DLD1 (cell line): ENCODE measurements around the gene ANO7.

Experiments
- in situ Hi-C: cut with HindIII; loops from 2 replicates; pipeline ENCODE4 v1.10.0; 2017; ENCODE audit warnings: low sequenced_read_pairs

ANO7 gene

GRCh38 chr2:241226723-241227572, 38.5 kb downstream of the ANO7 start:
- in situ Hi-C loops = no loop called here

- in situ Hi-C loops = no loop called here
Measured at GRCh38 chr2:241227594-241227993, 39.1 kb downstream of the ANO7 start.

GRCh38 chr2:241228081-241228859, 39.8 kb downstream of the ANO7 start:
- in situ Hi-C loops = no loop called here

GRCh38 chr2:241228860-241229516, 40.5 kb downstream of the ANO7 start:
- in situ Hi-C loops = no loop called here

- in situ Hi-C loops = no loop called here
Measured at GRCh38 chr2:241229563-241230401, 41.3 kb downstream of the ANO7 start.

GRCh38 chr2:241230435-241230834, 42.0 kb downstream of the ANO7 start:
- in situ Hi-C loops = no loop called here

- in situ Hi-C loops = no loop called here
Measured at GRCh38 chr2:241232736-241233575, 44.5 kb downstream of the ANO7 start.

GRCh38 chr2:241234066-241234790, 45.8 kb downstream of the ANO7 start:
- in situ Hi-C loops = no loop called here

- in situ Hi-C loops = no loop called here
Measured at GRCh38 chr2:241234962-241235740, 46.7 kb downstream of the ANO7 start.

- in situ Hi-C loops = no loop called here
Measured at GRCh38 chr2:241235859-241236593, 47.5 kb downstream of the ANO7 start.

- in situ Hi-C loops = no loop called here
Measured at GRCh38 chr2:241237047-241237446, 48.6 kb downstream of the ANO7 start.

- in situ Hi-C loops = no loop called here
Measured at GRCh38 chr2:241237949-241238371, 49.5 kb downstream of the ANO7 start.

GRCh38 chr2:241238693-241239198, 50.3 kb downstream of the ANO7 start:
- in situ Hi-C loops = no loop called here

- in situ Hi-C loops = no loop called here
Measured at GRCh38 chr2:241239552-241240202, 51.2 kb downstream of the ANO7 start.

- in situ Hi-C loops = no loop called here
Measured at GRCh38 chr2:241240320-241241004, 52.0 kb downstream of the ANO7 start.

- in situ Hi-C loops = no loop called here
Measured at GRCh38 chr2:241241669-241242068, 53.2 kb downstream of the ANO7 start.
